ENCODE results near the gene TEKTIP1.

The TEKTIP1 gene

DNA sequence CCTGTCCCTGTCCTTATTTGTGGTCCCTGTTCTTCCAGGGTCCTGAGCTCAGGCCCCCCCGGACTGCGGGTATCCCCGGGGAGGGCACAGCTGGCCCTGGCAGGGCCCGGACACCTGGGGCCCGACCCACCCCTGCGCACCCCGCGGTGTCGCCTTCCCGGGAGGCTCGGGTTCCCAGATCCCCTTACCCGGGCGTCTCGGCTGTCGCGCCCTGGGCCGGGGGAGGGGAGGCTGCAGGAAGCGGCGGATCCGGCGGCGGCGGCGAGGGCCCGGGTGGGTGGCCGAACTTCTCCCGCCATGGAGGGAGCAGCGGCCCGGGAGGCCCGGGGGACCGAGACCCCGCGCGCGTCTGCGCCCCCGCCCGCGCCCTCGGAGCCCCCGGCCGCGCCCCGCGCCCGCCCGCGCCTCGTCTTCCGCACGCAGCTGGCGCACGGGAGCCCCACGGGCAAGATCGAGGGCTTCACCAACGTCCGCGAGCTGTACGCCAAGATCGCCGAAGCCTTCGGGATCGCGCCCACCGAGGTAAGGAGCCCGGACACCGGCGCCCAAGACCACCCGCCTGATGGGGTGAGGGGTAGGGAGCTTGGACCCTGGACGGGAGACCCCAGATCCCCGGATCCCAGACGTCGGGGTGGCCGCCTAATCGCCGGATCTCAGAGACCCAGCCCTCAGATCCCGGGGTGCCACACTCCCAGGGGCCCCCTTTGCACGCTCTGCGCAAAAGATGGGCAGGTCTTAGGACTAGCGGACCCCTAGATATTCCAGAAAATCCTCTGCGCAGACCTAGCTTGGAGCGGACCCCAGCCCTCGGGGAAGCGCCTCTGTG is 46.5 kb downstream of the TEKTIP1 start, which contains the start of gene GIPC3:
Gene GIPC3, plus strand, starts transcription at position 178 of the 826 bp plus-strand sequence. Its CDS starts 120 bp downstream, at position 298.
- DNase-seq (ENCODE audit: low read depth in 3 of 3), result no peak

DNA sequence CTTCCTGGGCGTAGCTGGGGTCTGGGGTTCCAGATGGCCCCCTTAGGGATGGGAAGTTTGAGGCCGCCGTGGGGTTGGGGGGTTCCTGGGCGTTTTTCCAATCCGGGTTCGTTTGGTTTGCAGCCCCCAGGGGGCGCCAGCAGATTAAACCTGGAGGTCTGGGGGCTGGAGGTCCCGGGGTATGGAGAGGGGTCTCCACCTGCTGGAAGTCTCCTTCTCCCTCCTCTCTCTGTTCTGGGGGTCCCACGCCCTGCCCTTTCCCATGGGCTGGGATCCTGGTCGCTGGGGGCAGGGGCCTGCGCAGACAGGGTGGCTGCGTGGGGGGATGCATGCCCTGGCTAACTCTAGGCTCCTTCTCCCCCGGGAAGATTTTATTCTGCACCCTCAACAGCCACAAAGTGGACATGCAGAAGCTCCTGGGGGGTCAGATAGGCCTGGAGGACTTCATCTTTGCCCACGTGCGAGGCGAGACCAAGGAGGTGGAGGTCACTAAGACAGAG is 47.2 kb downstream of the TEKTIP1 start:
- no peak for DNase-seq (ENCODE audit: low read depth in 3 of 3)

DNA sequence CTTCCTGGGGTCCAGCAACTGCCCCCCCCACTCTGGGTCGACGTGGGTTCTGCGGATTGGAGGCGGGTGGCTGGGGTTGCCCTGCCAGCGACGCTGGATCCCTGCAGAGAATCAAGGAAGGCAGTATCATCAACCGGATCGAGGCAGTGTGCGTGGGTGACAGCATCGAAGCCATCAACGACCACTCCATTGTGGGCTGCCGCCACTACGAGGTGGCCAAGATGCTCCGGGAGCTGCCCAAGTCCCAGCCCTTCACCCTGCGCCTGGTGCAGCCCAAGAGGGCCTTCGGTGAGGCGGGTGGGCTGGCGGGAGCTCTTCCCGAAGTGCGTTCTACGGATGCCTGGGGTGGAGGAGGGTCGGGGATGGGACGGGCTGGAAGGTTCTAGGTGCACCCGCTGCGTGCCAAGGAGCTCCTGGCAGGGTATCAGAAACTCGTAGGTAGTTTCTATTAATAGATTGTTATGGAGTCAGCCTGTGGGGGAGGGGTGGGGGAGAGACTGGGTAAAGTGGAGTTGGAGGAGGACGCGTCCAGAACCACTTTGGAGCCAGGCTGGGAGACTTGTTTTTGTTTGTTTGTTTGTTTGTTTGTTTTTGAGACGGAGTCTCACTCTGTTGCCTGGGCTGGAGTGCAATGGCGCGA is 47.9 kb downstream of the TEKTIP1 start:
- no peak for DNase-seq (ENCODE audit: low read depth in 3 of 3)

DNA sequence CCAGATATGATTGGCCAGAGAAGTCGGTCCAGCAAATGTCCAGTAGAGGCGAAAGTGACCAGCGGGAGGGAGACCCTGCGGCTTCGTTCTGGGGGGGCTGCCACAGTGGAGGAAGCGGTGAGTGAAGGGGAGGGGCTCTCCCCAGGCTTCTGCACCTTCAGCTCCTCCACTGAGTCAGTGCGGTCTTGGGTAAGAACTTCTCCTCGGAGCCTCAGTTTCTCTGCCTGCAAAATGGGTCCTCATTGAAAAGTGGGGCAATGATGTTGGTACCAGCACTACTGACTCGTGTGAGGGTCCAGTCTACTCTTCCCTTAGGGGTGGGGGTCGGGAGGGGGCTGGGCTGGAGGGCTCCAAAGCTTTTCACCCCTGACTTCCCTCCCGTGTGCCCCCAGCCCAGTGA is 50.5 kb downstream of the TEKTIP1 start:
- no peak for DNase-seq (ENCODE audit: low read depth in 3 of 3)

DNA sequence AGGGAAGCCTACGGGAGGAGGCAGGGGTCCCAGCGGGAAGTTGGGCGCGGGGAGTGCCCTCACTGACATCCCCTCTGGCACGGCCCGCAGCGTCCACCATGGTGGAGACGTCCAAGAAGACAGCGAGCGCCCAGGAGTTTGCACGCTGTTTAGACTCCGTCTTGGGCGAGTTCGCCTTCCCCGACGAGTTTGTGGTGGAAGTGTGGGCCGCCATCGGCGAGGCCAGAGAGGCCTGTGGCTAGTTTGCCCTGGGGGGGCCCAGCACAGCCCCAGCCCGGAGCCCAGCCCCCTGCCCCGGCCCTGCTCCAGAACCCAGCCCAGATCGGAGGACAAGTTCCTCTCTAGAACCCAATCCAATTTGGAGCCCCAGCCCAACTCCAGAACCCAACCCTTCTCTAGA is 51.0 kb downstream of the TEKTIP1 start:
- no peak for DNase-seq (ENCODE audit: low read depth in 3 of 3)

DNA sequence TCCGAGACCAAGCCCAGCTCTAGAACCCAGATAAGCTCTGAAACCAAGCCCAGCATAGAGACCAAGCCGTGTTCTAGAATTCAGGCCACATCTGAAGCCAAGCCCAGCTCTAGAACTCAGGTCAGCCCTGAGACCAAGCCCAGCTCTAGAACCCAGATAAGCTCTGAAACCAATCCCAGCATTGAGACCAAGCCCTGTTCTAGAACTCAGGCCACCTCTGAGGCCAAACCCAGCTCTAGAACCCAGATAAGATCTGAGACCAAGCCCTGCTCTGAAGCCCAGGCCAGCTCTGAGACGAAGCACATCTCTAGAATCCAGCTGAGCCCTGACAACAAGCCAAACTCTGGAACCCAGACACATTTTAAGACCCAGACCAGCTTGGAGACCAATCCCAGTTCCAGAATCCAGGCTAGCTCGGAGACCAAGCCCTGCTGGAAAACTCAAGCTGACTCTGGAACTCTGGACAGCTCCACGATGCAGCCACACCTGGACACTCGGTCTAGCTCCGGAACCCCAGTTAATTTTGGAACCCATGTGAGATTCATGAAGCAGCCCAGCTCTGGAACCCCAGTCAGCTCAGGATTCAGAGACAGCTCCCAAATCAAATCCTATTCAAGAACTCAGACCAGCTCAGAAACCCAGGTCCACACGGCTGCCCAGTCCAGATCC is 52.2 kb downstream of the TEKTIP1 start:
- DNase-seq (ENCODE audit: low read depth in 3 of 3), result no peak

DNA sequence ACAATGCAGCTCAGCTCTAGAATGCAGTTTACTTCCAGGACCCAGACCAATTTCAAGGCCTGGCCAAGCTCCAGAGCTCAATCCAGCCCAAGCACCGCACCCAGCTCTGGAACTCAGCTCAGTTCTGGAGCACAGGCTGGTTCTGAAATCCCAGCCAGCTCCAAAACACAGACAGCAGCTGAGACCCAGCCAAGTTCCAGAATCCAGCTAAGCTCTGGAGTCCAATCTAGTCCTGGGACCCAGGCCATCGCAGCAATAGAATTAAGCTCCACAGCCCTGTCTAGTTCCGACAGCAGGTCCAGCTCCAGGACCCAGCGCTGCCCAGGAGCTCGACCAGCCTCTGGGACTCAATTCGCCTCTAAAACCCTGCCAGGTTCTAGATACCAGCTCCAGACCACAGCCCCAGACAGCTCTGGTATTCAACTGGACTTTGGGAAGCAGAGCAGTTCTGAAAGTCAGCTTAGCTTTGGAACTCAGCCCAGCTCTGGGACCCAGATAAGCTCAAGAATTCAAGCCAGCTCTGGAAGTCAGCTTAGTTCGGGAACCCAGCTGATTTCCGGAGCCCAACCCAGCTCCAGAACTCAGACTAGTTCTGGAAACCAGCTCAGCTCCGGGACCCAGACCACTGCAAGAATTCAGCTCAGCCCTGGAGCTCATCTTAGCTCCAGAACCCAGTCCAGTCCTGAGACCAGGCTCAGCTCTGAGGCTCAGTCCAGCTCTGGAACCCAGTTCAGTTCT is 53.1 kb downstream of the TEKTIP1 start:
- DNase-seq (ENCODE audit: low read depth in 3 of 3), result no peak

DNA sequence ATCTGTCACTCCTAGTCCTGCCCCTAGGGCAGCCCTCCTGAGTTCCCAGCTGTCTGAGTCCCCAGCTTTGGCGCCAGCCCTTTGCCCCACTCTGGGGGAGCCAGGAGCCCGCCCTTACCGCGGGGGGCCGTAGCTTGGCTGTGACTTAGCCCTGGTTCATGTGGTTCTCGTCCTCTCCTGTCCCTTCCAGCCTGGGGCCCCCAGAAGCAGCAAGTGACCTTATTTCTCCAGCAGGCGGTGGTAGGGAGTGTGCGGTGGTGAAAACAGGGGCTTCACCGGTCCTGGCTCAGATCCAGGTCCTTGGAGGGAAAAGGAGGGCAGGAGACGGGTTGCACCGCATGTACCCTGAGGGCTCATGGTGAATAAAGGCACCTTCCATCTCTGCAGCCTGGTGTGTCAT is 54.2 kb downstream of the TEKTIP1 start:
- DNase-seq (ENCODE audit: low read depth in 3 of 3), result no peak

Measured in stimulated activated CD4-positive, alpha-beta T cell treated with anti-CD3 and anti-CD28 coated beads, TNF-alpha, amount 100 ng/mL, for 4 hours (primary cell).